Lower leg skin (tissue), 3 donors: Measurements from ENCODE around the gene CACNA1D.

Source experiments
- POLR2A ChIP-seq, 2 donors: fragments of 450-650 bp; IDR thresholded peaks; one replicate each; pipeline ENCODE4 v1.6.1; 2016 to 2017; ENCODE audit warnings: antibody characterized with exemption in 2 of 2, mild to moderate bottlenecking in 1 of 2, moderate library complexity in 1 of 2
- TF ChIP-seq, protein P1 (sequence below), 3 donors: fragments of 450-650 bp; IDR thresholded peaks; one replicate each; pipeline ENCODE4 v1.5.1; 2016; ENCODE audit warnings: antibody characterized with exemption in 3 of 3, mild to moderate bottlenecking in 3 of 3, moderate library complexity in 2 of 3

DNA sequence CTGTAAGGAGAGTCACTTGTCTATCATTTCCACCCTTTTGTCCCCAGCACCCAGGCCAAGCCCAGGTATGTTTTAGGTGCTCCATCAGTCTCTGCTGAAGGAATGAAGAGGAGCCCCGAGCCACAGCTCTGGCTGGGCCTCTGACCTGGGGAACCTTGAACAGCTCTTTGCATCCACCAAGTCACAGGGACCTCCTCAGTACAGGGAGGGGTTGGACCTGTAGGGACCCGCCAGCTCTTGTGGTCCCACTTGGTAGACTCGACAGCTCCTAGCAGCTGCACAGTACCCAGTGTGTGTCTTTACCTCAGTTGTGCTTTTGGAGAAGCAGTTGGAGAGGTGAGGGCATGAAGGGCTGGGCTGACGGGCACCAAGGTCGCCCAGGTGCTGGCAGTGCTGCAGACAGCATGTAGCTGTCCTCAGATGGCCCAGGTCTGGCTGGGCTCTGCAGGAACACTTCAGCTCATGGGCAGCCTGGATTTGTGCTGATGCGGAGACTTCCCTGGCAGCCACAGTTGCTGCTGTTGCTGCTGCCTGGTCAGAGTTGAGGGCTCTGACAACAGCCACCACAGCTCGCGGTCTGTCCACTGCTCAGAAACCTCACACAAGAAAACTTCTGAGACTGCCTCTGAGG, 123.6 kb downstream of the CACNA1D start:
- TF ChIP-seq, protein P1, sequence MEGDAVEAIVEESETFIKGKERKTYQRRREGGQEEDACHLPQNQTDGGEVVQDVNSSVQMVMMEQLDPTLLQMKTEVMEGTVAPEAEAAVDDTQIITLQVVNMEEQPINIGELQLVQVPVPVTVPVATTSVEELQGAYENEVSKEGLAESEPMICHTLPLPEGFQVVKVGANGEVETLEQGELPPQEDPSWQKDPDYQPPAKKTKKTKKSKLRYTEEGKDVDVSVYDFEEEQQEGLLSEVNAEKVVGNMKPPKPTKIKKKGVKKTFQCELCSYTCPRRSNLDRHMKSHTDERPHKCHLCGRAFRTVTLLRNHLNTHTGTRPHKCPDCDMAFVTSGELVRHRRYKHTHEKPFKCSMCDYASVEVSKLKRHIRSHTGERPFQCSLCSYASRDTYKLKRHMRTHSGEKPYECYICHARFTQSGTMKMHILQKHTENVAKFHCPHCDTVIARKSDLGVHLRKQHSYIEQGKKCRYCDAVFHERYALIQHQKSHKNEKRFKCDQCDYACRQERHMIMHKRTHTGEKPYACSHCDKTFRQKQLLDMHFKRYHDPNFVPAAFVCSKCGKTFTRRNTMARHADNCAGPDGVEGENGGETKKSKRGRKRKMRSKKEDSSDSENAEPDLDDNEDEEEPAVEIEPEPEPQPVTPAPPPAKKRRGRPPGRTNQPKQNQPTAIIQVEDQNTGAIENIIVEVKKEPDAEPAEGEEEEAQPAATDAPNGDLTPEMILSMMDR (IDR thresholded peaks at IDR 0.05): no peak
- no peak for TF ChIP-seq POLR2A (IDR thresholded peaks at IDR 0.05)
